ENCODE measurements around the gene TAMM41.
"Not testable (repeated sequence)": the region's sequence is repeated elsewhere in the genome, so short reads cannot be mapped to it uniquely, and the experiment has no call there.

Gene TAMM41

DNA sequence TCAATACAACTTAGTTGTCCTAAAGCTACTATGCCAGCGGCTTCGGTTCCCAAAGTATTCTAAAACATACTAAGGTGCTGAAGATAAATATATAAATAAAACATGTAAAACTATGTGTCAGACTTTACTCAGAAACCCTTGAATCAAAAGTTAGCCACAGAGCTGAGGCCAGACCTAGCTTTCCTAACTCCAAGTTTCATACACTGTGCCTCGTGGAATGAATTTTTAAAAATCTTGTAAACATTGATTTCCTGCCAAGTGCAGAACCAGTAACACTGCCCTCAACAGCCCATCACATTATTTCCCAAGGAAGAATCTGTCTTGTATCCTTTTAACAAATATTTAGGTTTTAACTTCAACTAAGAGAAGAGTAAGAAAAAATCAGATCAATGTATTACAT, 36.4 kb downstream of the TAMM41 start:
- DNase-seq: no peak

DNA sequence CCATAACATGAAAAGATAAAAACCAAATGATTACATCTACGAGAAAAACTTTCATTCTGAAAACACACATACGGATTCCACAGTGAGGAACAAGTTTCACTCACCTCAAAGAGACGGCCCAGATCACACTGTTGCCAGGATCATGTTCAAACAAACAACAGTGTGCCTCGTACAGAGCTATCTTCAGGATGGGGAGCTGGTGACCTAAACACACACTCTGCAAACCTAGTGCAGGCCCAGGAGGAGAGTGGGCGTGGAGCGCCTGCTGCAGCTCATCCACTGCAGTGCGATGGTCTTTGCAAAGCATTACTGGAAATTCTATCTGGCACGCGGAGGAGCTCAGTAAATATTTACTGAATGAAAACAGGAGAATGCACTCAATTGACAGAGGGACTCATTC, 38.5 kb downstream of the TAMM41 start:
- no peak for DNase-seq

DNA sequence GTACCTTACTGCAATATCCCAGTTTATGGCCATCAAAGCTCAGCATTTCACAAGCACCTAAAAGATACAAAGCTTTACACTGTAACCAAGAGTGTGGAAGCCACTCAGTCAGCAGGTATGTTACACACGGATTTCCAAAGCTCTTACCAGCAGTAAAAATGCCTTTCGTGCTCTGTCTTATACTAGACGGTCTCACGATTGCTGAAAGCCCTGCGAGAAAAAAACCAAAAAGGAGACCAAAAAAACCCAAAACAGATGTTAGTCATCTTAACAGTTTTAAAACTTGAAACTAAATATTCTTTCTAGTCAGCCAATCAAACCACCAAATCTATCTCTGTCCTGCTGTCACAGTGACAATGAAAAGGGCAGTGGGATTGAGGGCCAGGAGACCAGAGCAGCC, 39.0 kb downstream of the TAMM41 start:
- no peak for DNase-seq

DNA sequence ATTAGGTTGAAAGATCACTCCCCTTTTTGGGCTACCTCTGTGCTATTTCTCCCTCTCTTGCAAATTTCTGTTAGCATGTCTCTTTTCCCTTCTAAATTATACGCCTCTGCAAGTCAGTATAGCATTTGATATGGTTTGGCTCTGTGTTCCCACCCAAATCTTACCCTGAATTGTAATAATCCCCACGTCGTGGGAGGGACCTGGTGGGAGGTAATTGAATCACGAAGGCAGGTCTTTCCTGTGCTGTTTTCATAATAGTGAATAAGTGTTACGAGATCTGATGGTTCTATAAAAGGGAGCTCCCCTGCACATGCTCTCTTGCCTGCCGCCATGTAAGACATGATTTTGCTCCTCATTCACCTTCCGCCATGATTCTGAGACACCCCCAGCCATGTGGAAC, 41.0 kb downstream of the TAMM41 start:
- no peak for DNase-seq

DNA sequence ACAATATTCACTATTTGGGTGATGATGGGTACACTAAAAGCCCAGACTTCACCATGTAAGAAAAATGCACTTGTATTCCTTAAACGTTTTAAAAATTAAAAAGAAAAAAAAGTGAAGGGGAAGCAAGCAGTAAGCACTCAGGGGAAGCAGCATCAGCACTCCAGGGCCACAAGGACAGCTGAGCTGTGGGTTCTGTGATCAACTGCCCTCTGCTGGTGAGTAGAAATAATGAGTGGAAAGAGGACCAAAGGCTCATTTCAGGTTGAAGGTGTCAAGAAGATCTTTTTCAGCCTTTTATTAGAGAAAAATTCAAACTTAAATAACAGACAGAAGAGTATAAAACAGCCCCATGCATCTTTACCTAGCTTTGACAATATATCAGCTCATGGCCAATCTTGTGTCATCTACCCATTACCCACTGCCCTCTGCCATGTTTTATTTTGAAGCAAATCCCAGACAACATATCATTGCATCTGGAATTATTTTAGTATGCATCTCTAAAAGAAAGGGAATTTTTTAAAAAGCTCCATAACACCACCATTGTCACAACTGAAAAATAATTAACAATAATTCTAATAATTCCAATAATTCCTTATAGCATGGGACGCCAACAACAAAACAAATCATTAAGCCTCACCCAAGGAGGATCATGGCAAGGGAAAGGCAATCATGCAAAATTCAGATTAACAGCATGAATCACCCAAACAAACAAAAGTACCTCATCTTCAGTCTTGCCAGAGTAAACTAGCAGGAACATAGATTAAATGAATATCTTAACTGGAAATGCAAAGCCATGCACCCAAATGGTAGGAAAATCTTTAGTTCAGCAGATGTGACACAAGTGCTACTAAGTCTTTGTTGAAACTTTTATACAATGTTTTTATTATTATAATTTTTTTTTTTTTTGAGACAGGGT, 42.5 kb downstream of the TAMM41 start:
- no peak for DNase-seq

DNA sequence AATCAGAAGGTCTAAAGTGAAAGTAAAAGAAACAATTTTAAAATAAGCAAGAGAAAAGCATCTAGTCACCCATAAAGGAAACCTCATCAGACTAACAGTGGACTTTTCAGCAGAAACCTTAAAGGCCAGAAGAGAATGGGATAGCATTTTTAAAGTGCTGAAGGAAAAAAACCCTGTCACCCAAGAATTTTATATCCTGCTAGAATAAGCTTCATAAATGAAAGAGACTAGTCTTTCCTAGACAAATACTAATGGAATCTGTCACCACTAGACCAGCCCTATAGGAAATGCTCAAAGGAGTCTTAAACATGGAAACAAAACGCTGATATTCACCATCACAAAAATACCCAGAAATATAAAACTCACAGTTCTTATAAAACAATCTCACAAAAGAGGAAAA, 46.9 kb downstream of the TAMM41 start:
- DNase-seq: no peak

DNA sequence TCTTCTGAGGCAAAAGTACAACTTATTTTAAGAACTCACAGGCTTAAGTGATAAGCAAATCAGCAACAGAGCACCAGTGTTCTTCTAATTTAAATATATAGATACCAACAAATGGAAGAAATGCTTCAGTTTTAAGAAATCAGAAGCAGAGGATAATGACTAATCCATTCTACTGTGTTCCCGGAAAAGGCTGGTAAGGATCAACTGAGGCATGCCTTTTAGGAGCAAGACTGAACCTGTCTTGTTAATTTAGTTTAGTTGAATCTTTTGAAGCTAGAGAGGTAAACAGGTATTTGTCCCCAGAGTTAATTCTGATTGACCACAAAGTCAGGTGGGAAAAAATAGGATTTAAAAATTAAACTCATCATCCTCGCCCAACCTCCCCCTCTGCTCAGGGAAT, 51.8 kb downstream of the TAMM41 start:
- DNase-seq: no peak

DNA sequence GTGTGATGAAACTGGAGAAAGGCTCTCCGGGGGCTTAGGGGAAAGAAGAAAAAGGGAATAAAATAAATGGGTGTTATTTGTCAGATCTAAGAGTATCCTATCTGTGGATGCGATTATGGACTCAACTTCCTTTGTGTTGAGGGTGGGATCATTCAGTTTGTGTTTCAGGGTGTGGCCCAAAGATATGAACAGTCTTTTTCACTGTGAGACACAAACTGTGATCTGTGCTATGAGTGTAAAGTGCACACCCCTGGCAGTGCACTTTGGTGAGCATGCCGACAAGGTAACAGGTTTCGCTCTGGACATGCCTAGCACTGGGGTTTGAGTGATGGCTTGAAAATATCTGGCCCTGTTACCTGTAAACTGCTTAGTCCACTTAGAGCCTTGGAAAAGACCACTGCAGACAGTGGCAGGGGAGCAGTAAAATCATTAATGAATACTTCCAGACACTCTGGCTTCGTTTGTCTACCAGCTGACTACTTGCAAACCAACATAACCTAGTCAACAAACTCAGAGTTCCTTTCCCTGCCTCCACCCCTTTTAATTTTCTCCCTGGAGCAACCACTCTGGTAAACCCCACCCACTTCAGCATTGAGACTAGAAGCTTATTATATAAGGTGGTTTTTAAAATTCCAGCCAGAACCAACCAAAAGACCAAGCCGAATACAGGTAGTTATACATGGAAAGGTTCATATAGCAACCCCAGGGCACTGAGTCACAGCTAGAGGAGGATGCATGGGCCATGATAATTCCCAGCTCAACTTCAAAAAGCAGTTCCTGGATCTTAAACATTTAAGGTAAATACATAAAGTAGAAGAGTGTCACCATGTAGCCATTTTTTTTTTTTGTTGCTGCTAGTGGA, 55.1 kb downstream of the TAMM41 start:
- no peak for DNase-seq

DNA sequence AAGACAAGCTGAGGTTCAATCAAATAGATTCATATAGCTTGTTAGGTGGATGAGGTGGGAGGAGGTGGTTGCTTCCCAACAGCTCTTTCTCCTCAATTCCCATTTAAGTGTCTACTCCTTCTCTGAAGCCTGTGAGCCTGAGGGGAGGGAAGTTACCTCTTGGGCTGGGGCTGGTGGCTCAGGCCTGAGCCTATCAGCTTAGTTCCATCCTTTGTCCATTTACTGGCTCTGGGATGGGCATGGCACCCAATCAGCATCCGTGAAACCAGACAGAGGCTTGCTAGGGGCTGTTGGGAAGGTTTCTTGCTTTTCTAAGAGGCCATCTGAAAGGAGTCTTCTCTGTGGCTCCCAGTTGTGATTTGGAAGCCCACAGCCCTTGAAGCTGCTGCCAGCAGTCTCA, 57.3 kb downstream of the TAMM41 start:
- DNase-seq: no peak

DNA sequence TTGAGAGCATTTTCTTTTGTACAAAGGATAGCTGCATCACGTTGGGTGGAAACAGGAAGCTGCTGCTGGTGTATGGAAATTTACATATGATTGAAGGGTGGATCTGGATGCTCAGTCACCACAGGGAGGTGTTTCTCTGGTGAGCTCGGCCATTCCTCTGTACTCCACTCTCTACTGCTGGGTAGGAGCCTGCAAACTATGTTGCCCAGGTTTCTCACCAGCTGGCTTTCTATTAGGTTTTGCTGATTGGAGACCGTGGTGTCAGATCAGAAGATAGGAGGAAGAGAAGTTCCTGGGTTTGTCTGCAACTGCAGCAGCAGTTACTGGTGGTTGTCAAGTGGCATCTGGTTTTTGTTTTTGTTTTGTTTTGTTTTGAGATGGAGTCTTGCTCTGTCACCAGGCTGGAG, 61.7 kb downstream of the TAMM41 start:
- no peak for DNase-seq

DNA sequence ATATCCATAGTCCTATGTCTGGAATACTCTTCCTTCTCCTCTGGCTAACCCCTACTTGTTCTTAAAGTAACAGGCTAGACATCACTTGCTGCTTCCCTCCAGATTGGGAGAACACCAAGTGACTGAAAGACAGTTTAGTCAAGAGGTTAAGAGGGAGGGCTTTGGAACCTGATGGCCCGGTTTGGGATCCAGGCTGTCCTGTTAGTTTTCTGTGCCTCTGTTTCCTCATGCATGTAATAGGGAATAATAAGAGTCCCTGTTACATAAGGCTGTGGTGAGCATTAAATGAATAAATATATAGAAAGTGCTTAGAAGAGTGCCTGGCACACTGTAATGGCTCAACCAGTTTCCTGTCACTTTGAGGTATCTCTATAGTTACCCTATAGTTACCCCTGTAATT, 66.3 kb downstream of the TAMM41 start:
- DNase-seq: no peak

DNA sequence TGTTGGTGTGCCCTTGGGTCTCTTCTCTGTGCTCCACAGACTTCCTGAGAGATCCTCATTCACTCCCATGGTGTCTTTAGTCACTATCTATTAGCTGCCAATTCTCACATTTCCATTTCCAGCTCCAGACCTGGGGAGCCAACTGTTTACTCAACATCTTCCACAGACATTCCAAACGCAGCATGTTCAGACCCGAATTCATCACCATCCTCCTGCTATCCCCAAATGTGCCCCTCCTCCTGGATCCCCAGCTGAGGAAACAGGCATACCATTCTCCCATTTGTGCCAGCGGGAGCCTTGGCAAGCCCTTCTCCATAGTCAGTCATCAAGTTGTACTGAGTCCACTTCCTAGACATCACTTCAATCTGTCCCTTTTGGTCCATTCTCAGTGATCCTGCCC, 67.1 kb downstream of the TAMM41 start:
- no peak for DNase-seq

DNA sequence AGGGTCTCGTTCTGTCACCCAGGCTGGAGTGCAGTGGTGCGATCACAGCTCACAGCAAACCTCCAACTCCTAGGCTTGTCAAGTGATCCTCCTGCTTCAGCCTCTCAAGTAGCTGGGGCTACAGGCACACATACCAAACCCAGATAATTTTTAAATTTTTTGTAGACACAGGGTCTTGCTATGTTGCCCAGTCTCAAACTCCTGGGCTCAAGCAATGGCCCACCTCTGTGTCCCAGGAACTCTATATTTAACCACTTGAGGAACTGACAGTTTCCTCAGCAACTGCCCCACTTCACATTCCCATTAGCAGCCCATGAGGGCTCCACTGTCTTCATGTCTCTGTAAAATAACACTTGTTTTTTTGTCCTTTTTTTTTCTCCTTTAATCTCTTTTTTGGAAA, 68.4 kb downstream of the TAMM41 start:
- DNase-seq: no peak

DNA sequence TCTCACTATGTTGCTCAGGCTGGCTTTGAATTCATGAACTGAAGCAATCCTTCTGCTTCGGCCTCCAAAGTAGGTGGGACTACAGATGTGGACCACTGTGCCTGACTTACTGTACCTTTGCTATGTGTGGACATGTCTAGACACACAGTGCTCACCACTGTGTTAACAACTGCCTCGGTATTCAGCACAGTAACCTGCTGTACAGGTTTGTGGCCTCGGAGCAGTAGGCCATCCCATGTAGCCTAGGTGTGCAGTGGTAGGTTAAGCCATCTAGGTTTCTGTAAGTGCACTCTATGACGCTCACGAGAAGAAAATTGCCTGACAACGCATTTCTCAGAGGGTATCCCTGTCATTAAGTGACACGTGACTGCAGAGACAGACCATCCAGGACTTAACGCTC, 70.3 kb downstream of the TAMM41 start:
- DNase-seq: no peak

DNA sequence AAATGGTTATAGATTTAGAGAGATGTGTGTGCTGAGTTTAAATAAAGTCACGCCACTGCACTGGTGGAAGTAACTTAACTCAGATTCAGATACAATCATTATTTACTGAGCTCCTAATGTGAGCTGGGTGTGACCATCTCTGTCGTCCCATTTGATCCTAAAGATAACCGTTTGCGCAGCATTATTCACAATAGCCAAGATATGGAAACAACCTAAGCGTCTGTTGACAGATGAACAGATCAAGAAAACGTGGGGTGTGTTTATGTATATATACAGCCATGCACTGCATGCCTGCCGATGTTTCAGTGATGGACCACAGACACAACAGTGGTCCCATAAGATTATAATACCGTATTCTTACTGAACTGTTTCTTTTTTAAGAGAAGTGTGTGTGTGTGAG, 71.2 kb downstream of the TAMM41 start:
- DNase-seq: no peak

DNA sequence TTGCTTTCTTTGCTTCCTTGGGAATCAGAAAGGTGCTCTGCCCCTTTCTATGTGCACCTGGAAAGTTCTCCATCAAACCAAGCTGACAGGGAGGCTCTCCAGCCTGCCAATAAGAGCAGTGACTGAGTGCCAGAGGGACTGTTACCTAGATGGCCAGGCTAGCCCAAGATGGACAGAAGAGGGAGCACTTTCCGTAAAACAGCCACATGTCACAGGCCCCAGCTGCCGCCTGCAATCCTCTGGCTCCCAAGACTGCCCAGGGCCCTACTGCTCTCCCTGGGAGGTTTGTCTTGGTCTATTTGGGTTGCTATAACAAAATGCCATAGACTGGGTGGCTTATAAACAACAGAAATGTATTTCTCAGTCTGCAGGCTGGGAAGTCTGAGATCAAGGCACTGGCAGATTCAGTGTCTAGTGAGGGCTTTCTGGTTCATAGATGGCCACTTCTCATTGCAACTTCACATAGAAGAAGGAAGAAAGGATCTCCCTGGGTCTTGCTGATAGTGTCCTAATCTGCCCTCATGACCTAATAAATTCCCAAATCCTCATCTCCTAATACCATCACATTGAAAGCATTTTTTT, 72.3 kb downstream of the TAMM41 start:
- no peak for DNase-seq

DNA sequence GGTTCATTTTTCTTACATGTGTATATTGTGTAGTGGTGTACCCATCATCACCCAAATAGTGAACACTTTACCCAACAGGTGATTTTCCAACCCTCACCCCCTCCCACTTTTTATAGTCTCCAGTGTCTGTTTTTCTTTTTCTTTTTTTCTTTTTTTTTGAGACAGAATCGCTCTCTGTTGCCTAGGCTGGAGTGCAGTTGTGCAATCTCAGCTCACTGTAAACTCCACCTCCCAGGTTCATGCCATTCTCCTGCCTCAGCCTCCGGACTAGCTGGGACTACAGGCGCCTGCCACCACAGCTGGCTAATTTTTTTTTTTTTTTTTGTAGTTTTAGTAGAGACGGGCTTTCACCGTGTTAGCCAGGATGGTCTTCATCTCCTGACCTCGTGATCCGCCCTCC, 74.8 kb downstream of the TAMM41 start:
- not testable (repeated sequence) for DNase-seq

DNA sequence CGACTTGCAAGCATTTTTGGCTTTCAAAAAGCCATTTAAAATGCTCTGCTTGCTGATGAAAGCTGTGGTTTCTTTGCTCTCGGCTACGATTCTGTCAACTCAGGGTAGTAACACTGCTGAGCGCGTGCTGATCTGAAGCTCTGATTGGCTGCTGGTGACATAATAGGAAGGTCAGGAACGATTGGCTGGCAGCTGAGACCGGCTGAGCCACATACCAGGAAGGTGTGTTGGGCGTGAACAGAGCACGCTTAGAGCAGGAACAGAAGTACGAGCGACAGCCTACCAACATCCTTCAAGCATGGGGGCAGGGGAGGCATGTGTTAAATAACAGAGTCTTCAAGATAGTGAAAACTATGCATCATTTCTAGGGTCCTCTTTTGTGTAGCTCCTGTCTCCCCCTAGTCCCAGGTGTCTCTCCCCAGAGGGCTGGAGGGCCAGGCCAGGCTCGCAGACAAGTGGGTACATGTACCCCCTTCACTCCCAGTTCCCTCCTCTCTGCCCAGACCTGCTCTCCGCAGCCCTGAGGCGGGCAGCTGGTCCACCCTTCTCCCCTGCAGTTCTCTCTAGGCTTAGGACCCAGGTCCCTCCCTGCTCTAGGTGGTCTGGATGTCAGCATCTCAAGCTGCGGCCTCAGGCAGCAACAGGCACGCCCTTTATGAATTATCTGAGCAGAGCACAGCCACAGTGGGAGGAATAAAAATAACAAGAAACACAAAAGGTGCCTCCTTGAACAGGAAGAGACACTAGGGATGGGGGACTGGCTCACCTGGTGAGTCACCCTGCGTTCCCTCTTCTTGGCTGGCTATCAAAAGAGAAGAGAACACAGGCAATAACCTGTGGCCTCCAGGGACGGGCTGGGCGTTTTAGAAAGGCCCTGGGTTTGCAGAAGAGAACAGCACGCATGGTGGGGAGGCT, 76.0 kb downstream of the TAMM41 start:
- DNase-seq: peak; percentile 57

DNA sequence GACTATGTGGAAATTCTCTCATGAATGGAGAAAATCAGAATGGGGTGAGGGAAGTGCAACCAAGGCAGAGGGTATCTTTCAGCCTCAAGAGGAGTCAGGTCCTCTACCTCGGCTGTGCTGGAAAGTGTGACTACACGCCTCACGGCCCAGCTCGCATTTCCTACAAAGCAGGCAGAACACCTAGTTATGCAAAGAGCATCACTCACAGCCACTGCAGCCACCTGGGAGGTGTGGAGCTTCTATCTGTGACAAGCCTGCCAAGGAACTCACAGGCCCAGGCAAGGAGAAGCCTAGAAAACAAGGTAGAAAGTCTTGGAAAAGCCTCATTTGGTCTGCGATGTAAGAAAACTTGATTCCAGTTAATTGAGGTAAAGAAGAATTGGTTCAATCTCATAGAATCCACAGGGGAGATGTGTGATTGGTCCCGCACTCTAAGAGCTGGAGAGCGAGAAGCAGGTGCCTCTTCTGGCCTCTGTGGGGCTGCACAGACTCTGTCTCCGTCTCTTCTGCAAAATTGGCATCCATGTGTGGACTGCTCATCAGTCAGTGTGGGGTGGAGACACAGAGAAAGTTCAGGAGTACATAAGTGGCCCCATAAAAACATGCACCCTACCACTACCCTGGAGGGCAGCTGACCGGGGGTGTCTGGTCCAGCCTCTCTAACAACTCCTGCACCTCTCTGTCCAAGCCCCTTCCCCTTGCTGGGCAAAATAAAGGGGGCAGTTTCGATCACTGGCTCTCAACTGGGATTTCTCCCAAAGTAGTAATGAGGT, 76.8 kb downstream of the TAMM41 start:
- DNase-seq: no peak

DNA sequence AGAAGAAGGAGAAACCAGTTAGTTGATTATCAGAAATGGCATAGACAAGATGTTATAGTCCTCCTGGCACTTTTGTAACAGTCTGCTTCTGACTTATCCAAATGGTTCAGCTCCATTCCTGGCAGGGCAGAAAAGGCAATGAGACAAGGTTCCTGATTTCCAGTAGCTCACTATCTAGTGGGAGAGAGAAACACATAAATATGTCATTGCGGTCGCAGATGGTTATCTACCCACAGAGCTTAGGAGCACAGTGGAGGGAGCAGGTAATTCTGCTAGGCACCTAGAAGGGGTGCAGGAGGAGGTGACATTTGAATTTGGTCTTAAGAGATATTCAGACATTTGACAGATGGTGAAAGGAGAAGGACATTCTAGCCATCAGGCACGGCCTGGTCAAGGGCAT, 78.1 kb downstream of the TAMM41 start:
- DNase-seq: no peak

DNA sequence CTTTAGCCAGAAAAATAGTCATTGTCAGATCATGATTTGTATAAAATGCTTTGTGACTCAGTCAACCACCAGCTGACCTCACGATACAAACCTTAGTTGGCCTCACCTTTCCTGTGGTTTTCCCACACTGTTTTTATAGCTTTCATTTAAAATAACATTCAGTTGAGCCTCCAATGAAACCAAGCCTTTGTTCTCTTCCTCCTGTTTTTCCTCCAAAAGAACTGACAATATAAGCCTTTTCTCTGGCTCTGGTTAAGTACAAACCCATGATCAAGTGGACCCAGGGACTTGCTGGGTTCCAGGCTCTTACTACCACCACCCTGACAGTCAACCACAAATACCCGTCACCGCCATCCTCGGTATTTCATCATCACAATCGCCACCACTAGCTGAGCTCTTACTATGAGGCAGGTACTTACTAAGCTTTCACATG, 81.7 kb downstream of the TAMM41 start:
- DNase-seq: no peak

DNA sequence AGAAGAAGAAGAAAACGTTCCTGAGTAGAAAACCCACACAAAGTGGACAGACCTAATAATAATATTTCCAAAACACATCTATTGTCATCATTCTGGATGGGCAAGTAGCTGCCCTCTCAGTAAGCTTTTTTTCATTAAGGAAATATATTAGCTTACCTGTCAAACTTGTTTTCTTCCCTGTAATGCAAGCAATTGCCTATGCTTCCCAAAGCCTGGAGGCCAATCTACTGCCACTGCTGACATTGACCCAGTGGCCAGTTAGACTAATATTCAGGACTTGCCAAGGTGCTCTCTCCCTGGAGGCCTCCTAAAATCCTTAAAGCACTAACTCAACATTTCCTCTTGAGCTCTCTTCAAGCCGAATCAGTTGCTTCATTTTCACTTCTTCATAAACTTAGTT, 86.7 kb downstream of the TAMM41 start:
- DNase-seq: no peak

Data from effector CD8-positive, alpha-beta T cell (primary cell).